ENCODE results near the gene TSC22D4. TPM values are rescaled to one million over a fixed set of nuclear protein-coding genes. Genes with fewer than 3 reads are reported as not detected.
"Not testable (repeated sequence)": the region's sequence is repeated elsewhere in the genome, so short reads cannot be mapped to it uniquely, and the experiment has no call there.

Gene TSC22D4
- total RNA-seq, 1 donor = 18.5 TPM

DNA sequence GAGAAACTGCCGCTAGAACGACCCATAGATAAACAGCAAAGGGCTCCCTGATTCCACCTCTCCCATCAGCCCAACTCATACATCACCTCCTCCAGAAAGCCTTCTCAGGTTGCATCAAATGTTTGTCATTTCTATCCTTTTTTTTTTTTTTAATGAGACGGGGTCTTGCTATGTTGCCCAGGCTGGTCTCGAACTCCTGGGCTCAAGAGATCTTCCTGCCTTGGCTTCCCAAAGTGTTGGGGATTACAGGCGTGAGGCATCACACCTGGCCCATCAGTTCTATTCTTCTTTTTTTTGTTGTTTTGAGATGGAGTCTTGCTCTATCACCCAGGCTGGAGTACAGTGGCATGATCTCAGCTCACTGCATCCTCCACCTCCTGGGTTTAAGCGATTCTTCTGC lies 22.0 kb downstream of the TSC22D4 start:
- Histone ChIP-seq H3K4me3 (ENCODE audit: insufficient read depth, low read length) (no peak overlapping the region), H3K4me2 (ENCODE audit: insufficient read depth, low read length) (no peak overlapping the region), H3K36me3 (ENCODE audit: insufficient read depth, low read length) (peaks cover 7% of the 10 kb centered on the region), H3K4me1 (ENCODE audit: insufficient read depth, low read length) (no peaks in the 10 kb centered on the region), H3K79me2 (ENCODE audit: insufficient read depth, low read length) (no peaks in the 10 kb centered on the region), H2AFZ (ENCODE audit: low read length) (no peak overlapping the region), H3K27me3 (ENCODE audit: insufficient read depth, low read length) (no peaks in the 10 kb centered on the region), H3K9me3 (ENCODE audit: low read depth, low read length) (no peaks in the 10 kb centered on the region), H3K27ac (ENCODE audit: low read depth, low read length) (no peak overlapping the region), H4K20me1 (ENCODE audit: insufficient read depth, low read length) (no peaks in the 10 kb centered on the region)
- no peak for DNase-seq (ENCODE audit: insufficient read length, low spot score, missing footprints)
- TF ChIP-seq CTCF (IDR thresholded peaks at IDR 0.05; ENCODE audit: extremely low read depth, low read depth, low read length) = no peak

DNA sequence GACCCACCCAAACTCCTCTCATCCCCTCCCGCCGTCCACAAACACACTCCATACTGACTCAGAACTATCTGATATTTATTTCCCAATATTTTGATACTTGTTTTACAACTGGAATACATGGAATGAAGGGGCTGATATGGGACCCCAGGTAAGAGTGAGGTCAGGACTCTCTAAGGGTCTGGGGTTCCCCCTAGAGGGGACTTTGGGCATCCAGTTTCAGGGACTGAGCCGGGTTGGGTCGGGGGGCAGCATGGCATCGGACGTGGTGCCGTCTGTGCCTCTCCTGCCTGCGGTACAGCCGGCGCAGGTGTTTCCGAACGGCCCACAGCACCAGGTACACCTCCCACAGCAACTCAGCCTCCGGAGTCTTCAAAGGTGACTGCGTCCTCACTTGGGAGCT lies 22.5 kb downstream of the TSC22D4 start:
- Histone ChIP-seq H3K27ac (ENCODE audit: low read depth, low read length) (no peak overlapping the region), H2AFZ (ENCODE audit: low read length) (no peak overlapping the region), H4K20me1 (ENCODE audit: insufficient read depth, low read length) (no peaks in the 10 kb centered on the region), H3K27me3 (ENCODE audit: insufficient read depth, low read length) (no peaks in the 10 kb centered on the region), H3K9me3 (ENCODE audit: low read depth, low read length) (no peaks in the 10 kb centered on the region), H3K4me1 (ENCODE audit: insufficient read depth, low read length) (no peaks in the 10 kb centered on the region), H3K4me3 (ENCODE audit: insufficient read depth, low read length) (no peak overlapping the region), H3K4me2 (ENCODE audit: insufficient read depth, low read length) (no peak overlapping the region), H3K36me3 (ENCODE audit: insufficient read depth, low read length) (peaks cover 7% of the 10 kb centered on the region), H3K79me2 (ENCODE audit: insufficient read depth, low read length) (no peaks in the 10 kb centered on the region)
- TF ChIP-seq CTCF (IDR thresholded peaks at IDR 0.05; ENCODE audit: extremely low read depth, low read depth, low read length) = no peak
- DNase-seq (ENCODE audit: insufficient read length, low spot score, missing footprints) = no peak

- Histone ChIP-seq H4K20me1 (ENCODE audit: insufficient read depth, low read length) (no peaks in the 10 kb centered on the region), H2AFZ (ENCODE audit: low read length) (no peak overlapping the region), H3K79me2 (ENCODE audit: insufficient read depth, low read length) (no peaks in the 10 kb centered on the region), H3K4me1 (ENCODE audit: insufficient read depth, low read length) (no peaks in the 10 kb centered on the region), H3K36me3 (ENCODE audit: insufficient read depth, low read length) (peaks cover 7% of the 10 kb centered on the region), H3K4me3 (ENCODE audit: insufficient read depth, low read length) (no peak overlapping the region), H3K27ac (ENCODE audit: low read depth, low read length) (no peak overlapping the region), H3K27me3 (ENCODE audit: insufficient read depth, low read length) (no peaks in the 10 kb centered on the region), H3K4me2 (ENCODE audit: insufficient read depth, low read length) (no peak overlapping the region), H3K9me3 (ENCODE audit: low read depth, low read length) (no peaks in the 10 kb centered on the region)
- DNase-seq (ENCODE audit: insufficient read length, low spot score, missing footprints) = no peak
- no peak for TF ChIP-seq CTCF (IDR thresholded peaks at IDR 0.05; ENCODE audit: extremely low read depth, low read depth, low read length)
Observed at GRCh38 chr7:100455206-100455605, 23.8 kb downstream of the TSC22D4 start.

DNA sequence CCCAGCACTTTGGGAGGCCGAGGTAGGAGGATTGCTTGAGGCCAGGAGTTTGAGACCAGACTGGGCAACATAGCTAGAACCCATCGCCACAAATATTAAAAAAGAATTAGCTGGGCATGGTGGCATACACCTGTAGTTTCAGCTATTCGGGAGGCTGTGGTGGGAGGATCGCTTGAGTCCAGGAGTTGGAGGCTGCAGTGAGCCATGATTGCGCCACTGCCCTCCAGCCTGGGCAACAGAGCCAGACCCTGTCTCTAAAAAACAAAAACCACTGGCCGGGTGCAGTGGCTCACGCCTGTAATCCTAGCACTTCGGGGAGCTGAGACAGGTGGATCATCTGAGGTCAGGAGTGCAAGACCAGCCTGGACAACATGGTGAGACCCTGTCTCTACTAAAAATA lies 25.2 kb downstream of the TSC22D4 start:
- not testable (repeated sequence) for H3K4me3 ChIP-seq (ENCODE audit: insufficient read depth, low read length)

More for the DNA sequence above, 25.2 kb downstream of the TSC22D4 start:
- not testable (repeated sequence) for H4K20me1 ChIP-seq (ENCODE audit: insufficient read depth, low read length); H3K4me1 ChIP-seq (ENCODE audit: insufficient read depth, low read length); H2AFZ ChIP-seq (ENCODE audit: low read length); DNase-seq (ENCODE audit: insufficient read length, low spot score, missing footprints); H3K4me2 ChIP-seq (ENCODE audit: insufficient read depth, low read length); H3K27ac ChIP-seq (ENCODE audit: low read depth, low read length); H3K36me3 ChIP-seq (ENCODE audit: insufficient read depth, low read length); H3K79me2 ChIP-seq (ENCODE audit: insufficient read depth, low read length); H3K9me3 ChIP-seq (ENCODE audit: low read depth, low read length); H3K27me3 ChIP-seq (ENCODE audit: insufficient read depth, low read length)
